Measurements from ENCODE around the gene KRT73. TPM values are rescaled to one million over a fixed set of nuclear protein-coding genes. Genes with fewer than 3 reads are reported as not detected.

KRT73 gene
- total RNA-seq, 1 experiment from 2014 or later, result not detected

GRCh38 chr12:52604859-52605258, 13.5 kb downstream of the KRT73 start:
- Mint-ChIP-seq H3K4me1 (no peaks in the 10 kb centered on the region), H3K36me3 (no peaks in the 10 kb centered on the region), H3K27me3 (ENCODE audit: low read depth) (peaks cover 29% of the 10 kb centered on the region), H3K27ac (no peak overlapping the region), H3K4me3 (no peak overlapping the region), H3K9me3 (no peaks in the 10 kb centered on the region)
- ChIA-PET POLR2A (no interaction called here), CTCF (no interaction called here)
- no peak for ATAC-seq
- no peak for DNase-seq (ENCODE audit: low spot score)
- TF ChIP-seq USF2 (CRISPR knock-in tag; IDR thresholded peaks at IDR 0.05), result peak; percentile 65
- peak; percentile 67 for TF ChIP-seq NFYB (CRISPR knock-in tag; conservative IDR thresholded peaks at IDR 0.05; ENCODE audit: low read depth)
- TF ChIP-seq EMX1 (CRISPR knock-in tag; IDR thresholded peaks at IDR 0.05), result no peak

- POLR2A ChIA-PET, result no interaction called here
- ATAC-seq (no peak), DNase-seq (ENCODE audit: low spot score) (no peak)
- no peak overlapping the region for H3K27ac Mint-ChIP-seq
- no peaks in the 10 kb centered on the region for H3K36me3 Mint-ChIP-seq
- CTCF ChIA-PET, result no interaction called here
- H3K4me1 Mint-ChIP-seq, result no peaks in the 10 kb centered on the region
- no peak overlapping the region for H3K4me3 Mint-ChIP-seq
- H3K9me3 Mint-ChIP-seq, result no peaks in the 10 kb centered on the region
- H3K27me3 Mint-ChIP-seq (ENCODE audit: low read depth), result peaks cover 33% of the 10 kb centered on the region
- TF ChIP-seq ESRRA (CRISPR knock-in tag; IDR thresholded peaks at IDR 0.05; ENCODE audit: borderline replicate concordance) (no peak), TEAD1 (CRISPR knock-in tag; IDR thresholded peaks at IDR 0.05) (no peak), NFATC4 (CRISPR knock-in tag; IDR thresholded peaks at IDR 0.05) (no peak), JAZF1 (CRISPR knock-in tag; IDR thresholded peaks at IDR 0.05) (no peak), ZNF263 (CRISPR knock-in tag; IDR thresholded peaks at IDR 0.05; ENCODE audit: low read depth) (no peak), ZNF281 (CRISPR knock-in tag; IDR thresholded peaks at IDR 0.05) (no peak)
Observed at GRCh38 chr12:52603314-52603713, 15.0 kb downstream of the KRT73 start.

GRCh38 chr12:52602552-52602951, 15.8 kb downstream of the KRT73 start:
- Mint-ChIP-seq H3K27me3 (ENCODE audit: low read depth) (peaks cover 33% of the 10 kb centered on the region), H3K4me3 (no peak overlapping the region), H3K9me3 (no peaks in the 10 kb centered on the region), H3K27ac (no peak overlapping the region), H3K36me3 (no peaks in the 10 kb centered on the region), H3K4me1 (no peaks in the 10 kb centered on the region)
- ATAC-seq (no peak), DNase-seq (ENCODE audit: low spot score) (no peak)
- ChIA-PET CTCF (interaction anchor here (2.1 kb wide), 1 partner anchor 8 kb away, joined by 8 read pairs; no protein-coding TSS in a partner anchor), POLR2A (interaction anchor here (0.6 kb wide), 1 partner anchor 251 kb away, joined by 3 read pairs; no protein-coding TSS in a partner anchor)
- TF ChIP-seq ZBTB43 (CRISPR knock-in tag; IDR thresholded peaks at IDR 0.05) (no peak), CBFB (CRISPR knock-in tag; IDR thresholded peaks at IDR 0.05; ENCODE audit: low read depth) (no peak), AFF4 (CRISPR knock-in tag; IDR thresholded peaks at IDR 0.05; ENCODE audit: borderline replicate concordance) (no peak), STAT6 (CRISPR knock-in tag; conservative IDR thresholded peaks at IDR 0.05; ENCODE audit: low read depth) (no peak), ZNF219 (CRISPR knock-in tag; IDR thresholded peaks at IDR 0.05; ENCODE audit: borderline replicate concordance) (no peak), IRF1 (CRISPR knock-in tag; IDR thresholded peaks at IDR 0.05) (no peak), ZNF416 (CRISPR knock-in tag; IDR thresholded peaks at IDR 0.05) (no peak)
